ENCODE data around the gene CCDC158. TPM values are rescaled to one million over a fixed set of nuclear protein-coding genes. Genes with fewer than 3 reads are reported as not detected.

Gene CCDC158
- total RNA-seq, 1 donor from 2014 or later = not detected

GRCh38 chr4:76449362-76449767, 28.4 kb upstream of the CCDC158 start:
- no peak overlapping the region for H3K4me3 Mint-ChIP-seq
- H3K4me1 Mint-ChIP-seq = no peaks in the 10 kb centered on the region
- CTCF ChIA-PET = no interaction called here
- H3K36me3 Mint-ChIP-seq (ENCODE audit: low read depth) = no peaks in the 10 kb centered on the region
- DNase-seq = no peak
- peaks cover 5% of the 10 kb centered on the region for H3K27me3 Mint-ChIP-seq
- POLR2A ChIA-PET = no interaction called here
- ATAC-seq (ENCODE audit: low read depth) = no peak
- H3K27ac Mint-ChIP-seq = no peak overlapping the region
- no peak for TF ChIP-seq CTCF (IDR thresholded peaks at IDR 0.05)
- intact Hi-C loops (cut with micrococcal nuclease) = no loop called here
- no peaks in the 10 kb centered on the region for H3K9me3 Mint-ChIP-seq

DNA sequence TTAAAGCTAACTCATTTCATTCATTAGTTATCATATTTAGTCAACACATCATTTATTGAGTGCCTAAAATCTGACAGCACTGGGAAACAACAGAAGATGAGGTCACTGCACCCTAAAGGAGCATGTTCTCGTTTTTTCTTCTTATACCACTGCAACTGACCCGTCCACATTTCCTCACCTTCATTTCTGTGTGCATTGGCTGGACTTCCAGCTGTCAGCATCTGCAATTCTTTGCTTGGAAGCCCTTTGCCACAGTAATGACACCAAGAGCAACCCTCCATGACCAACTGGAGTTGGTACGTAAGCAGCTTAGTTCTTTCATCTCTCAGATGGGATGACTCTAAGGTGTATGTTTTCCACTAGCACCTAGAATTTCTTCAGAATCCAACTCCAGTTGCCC, 27.3 kb upstream of the CCDC158 start:
- ChIA-PET CTCF (no interaction called here), POLR2A (no interaction called here)
- H3K4me1 Mint-ChIP-seq = no peaks in the 10 kb centered on the region
- DNase-seq (no peak), ATAC-seq (ENCODE audit: low read depth) (no peak)
- H3K36me3 Mint-ChIP-seq (ENCODE audit: low read depth) = no peaks in the 10 kb centered on the region
- H3K27ac Mint-ChIP-seq = no peak overlapping the region
- no peak overlapping the region for H3K4me3 Mint-ChIP-seq
- no peaks in the 10 kb centered on the region for H3K27me3 Mint-ChIP-seq
- intact Hi-C loops (cut with micrococcal nuclease) = no loop called here
- H3K9me3 Mint-ChIP-seq = no peaks in the 10 kb centered on the region
- TF ChIP-seq CTCF (IDR thresholded peaks at IDR 0.05) = no peak

- POLR2A ChIA-PET = no interaction called here
- no peaks in the 10 kb centered on the region for H3K27me3 Mint-ChIP-seq
- no peak overlapping the region for H3K27ac Mint-ChIP-seq
- DNase-seq (no peak), ATAC-seq (ENCODE audit: low read depth) (no peak)
- no peaks in the 10 kb centered on the region for H3K36me3 Mint-ChIP-seq (ENCODE audit: low read depth)
- no peaks in the 10 kb centered on the region for H3K9me3 Mint-ChIP-seq
- no peak overlapping the region for H3K4me3 Mint-ChIP-seq
- intact Hi-C loops (cut with micrococcal nuclease) = no loop called here
- CTCF ChIA-PET = no interaction called here
- no peaks in the 10 kb centered on the region for H3K4me1 Mint-ChIP-seq
- no peak for TF ChIP-seq CTCF (IDR thresholded peaks at IDR 0.05)
Measured at GRCh38 chr4:76447393-76447851, 26.5 kb upstream of the CCDC158 start.

GRCh38 chr4:76445911-76446310, 25.0 kb upstream of the CCDC158 start:
- H3K4me3 Mint-ChIP-seq = no peak overlapping the region
- POLR2A ChIA-PET = no interaction called here
- H3K27ac Mint-ChIP-seq = no peak overlapping the region
- no peak for ATAC-seq (ENCODE audit: low read depth)
- no peak for DNase-seq
- no peaks in the 10 kb centered on the region for H3K9me3 Mint-ChIP-seq
- intact Hi-C loops (cut with micrococcal nuclease) = no loop called here
- H3K27me3 Mint-ChIP-seq = no peaks in the 10 kb centered on the region
- no peak for TF ChIP-seq CTCF (IDR thresholded peaks at IDR 0.05)
- no peaks in the 10 kb centered on the region for H3K36me3 Mint-ChIP-seq (ENCODE audit: low read depth)
- H3K4me1 Mint-ChIP-seq = no peaks in the 10 kb centered on the region
- CTCF ChIA-PET = no interaction called here

DNA sequence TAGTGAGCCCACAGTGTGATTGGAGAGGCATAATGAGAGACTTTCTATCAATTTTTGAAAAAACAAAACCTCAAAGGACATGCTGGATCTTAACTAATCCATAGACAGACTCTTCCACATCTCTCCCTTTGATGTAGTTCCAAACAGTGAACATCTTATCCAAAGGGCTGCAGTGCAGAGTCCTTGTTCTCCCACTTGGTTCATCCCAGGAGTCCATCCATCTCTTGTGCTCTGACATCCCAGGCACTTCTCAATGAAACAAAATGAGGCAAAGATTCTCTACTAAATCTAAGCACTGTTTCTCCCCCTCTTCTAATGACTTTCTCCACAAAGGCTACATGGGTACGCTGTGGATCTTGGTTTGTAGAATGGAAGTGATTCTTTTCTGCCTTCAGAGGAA, 22.4 kb upstream of the CCDC158 start:
- H3K9me3 Mint-ChIP-seq = no peaks in the 10 kb centered on the region

More for the DNA sequence above, 22.4 kb upstream of the CCDC158 start:
- no peaks in the 10 kb centered on the region for H3K36me3 Mint-ChIP-seq (ENCODE audit: low read depth)
- no peak overlapping the region for H3K27ac Mint-ChIP-seq
- intact Hi-C loops (cut with micrococcal nuclease) = no loop called here
- ChIA-PET POLR2A (no interaction called here), CTCF (no interaction called here)
- no peaks in the 10 kb centered on the region for H3K4me1 Mint-ChIP-seq
- no peak for DNase-seq
- peaks cover 10% of the 10 kb centered on the region for H3K27me3 Mint-ChIP-seq
- ATAC-seq (ENCODE audit: low read depth) = no peak
- no peak for TF ChIP-seq CTCF (IDR thresholded peaks at IDR 0.05)
- no peak overlapping the region for H3K4me3 Mint-ChIP-seq

All from activated B cell treated with CpG ODN at 0.5 μM for 24 hours (primary cell).